Measurements from ENCODE around the gene CAMKK1. TPM values are rescaled to one million over a fixed set of nuclear protein-coding genes. Genes with fewer than 3 reads are reported as not detected.
A peak's percentile ranks its signal among the peaks of the same experiment; 100 is the strongest.

CAMKK1 gene
- total and polyA plus RNA-seq, 2 donors (not counting 1 experiment from before 2014, with no cell fraction given), result 4.5 to 35.9 TPM

DNA sequence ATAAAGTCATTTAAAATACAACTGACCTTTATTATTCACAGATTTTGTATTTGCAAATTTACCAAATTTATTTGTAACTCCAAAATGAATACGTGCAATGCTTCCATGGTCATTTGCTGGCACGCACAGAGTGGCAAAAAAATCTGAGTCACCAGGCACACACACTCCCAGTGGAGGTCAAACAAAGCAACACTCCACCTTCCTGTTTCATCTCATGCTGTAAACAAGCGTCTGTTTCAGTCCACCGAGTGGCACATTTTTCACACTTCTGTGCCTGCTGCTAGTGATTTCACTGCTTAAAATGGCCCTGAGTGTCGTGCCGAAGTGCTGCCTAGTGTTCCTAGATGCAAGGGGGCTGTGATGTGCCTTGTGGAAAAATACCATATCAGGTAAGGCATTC, 74.1 kb downstream of the CAMKK1 start:
- H3K4me2 ChIP-seq (replicated peaks; ENCODE audit: low read depth, low read length, poor library complexity, severe bottlenecking), result no peak overlapping the region
- H3K9ac ChIP-seq (ENCODE audit: low read length), result no peak overlapping the region
- peaks cover 5 to 30% of the 10 kb centered on the region in 2 donors for H3K4me1 ChIP-seq (ENCODE audit: control insufficient read depth in 2 of 2, insufficient read depth in 2 of 2, low read length in 2 of 2)
- ChIA-PET CTCF (interaction anchor here (1.2 to 4.4 kb wide), 2 partner anchors 22 to 80 kb away, joined by 3 to 54 read pairs; no protein-coding TSS in a partner anchor), POLR2A (interaction anchor here (0.5 kb wide), 1 partner anchor 22 kb away, joined by 4 read pairs; no protein-coding TSS in a partner anchor)
- Mint-ChIP-seq H3K4me3 (peak overlapping the region; percentile 53), H3K4me1 (peaks cover 26% of the 10 kb centered on the region), H3K27ac (peak overlapping the region; percentile 88), H3K9me3 (ENCODE audit: insufficient read depth) (no peaks in the 10 kb centered on the region), H3K27me3 (no peaks in the 10 kb centered on the region)
- intact Hi-C loops (cut with micrococcal nuclease), result loop anchor here (1.0 kb wide), 1 partner anchor 20 kb away; no protein-coding TSS in a partner anchor
- H3K79me2 ChIP-seq (ENCODE audit: control insufficient read depth, insufficient read depth, low read length), result no peaks in the 10 kb centered on the region
- H3K9me3 ChIP-seq (ENCODE audit: control extremely low read depth in 1 of 3, control insufficient read depth in 2 of 3, insufficient read depth in 1 of 3, low read length in 2 of 3), result peaks cover 0 to 4% (median 0%) of the 10 kb centered on the region in 3 donors
- no peak overlapping the region for H3K4me3 ChIP-seq (ENCODE audit: control extremely low read depth in 1 of 5, extremely low read depth in 1 of 5, insufficient read depth in 1 of 5, low read depth in 2 of 5, low read length in 4 of 5)
- peak; percentile 71 for ATAC-seq (ENCODE audit: low read depth)
- H2AFZ ChIP-seq (ENCODE audit: insufficient read depth, low read depth, low read length, poor library complexity, severe bottlenecking), result no peak overlapping the region
- 61% methylated on average over 6 of the region's 6 CpGs for WGBS (ENCODE audit: insufficient coverage)
- peaks cover 17 to 66% of the 10 kb centered on the region in 2 experiments for H3K36me3 ChIP-seq (replicated peaks in 1 of 2; ENCODE audit: control extremely low read depth in 1 of 2, control insufficient read depth in 1 of 2, extremely low read depth in 1 of 2, insufficient read depth in 2 of 2, low read length in 1 of 2)
- TF ChIP-seq EZH2 (IDR thresholded peaks at IDR 0.05; ENCODE audit: borderline replicate concordance, insufficient read depth, low read depth, low read length, poor library complexity, severe bottlenecking) (no peak), CTCF (IDR thresholded peaks at IDR 0.05) (no peak)
- H3K27ac ChIP-seq (ENCODE audit: low read length in 2 of 2), result no peak overlapping the region
- no peak for DNase-seq
- no peaks in the 10 kb centered on the region for H3K27me3 ChIP-seq (replicated peaks in 1 of 4; ENCODE audit: control extremely low read depth in 1 of 4, control insufficient read depth in 3 of 4, insufficient read depth in 4 of 4, low read length in 3 of 4)
- H4K20me1 ChIP-seq (ENCODE audit: control insufficient read depth, insufficient read depth, low read length, poor library complexity, severe bottlenecking), result no peaks in the 10 kb centered on the region

DNA sequence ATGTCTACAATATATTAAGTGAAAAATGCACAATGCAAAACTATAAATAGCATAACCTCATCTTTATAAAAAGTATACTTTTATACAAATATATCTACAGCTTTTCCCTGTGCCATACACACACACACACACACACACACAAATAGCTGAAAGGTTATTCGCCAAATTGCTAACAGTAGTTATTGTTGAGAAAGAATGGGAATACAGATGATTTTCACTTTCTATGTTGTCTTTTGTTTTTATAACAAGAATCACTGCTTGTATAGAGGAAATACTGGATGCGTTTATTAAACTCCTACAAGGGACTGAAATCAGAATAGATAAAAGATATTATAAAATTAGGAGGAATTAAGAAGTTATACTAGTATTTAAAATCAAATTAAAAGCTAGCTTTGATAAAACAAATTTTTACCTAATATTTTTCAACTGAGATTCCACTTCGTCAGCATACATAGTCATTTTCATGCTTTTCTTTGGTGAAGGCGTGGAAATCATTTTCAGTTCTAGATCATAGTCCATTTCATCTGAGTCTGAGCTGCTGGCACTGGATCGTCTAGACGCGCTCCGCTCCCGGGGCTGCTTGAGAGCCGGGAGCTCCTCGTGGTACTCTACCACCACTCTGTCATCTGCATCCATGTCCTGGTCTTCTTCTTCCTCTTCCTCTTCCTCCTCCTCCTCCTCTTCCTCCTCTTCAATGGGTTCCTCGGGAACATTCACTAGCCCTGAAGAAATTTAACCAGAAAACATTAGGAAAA, 74.8 kb downstream of the CAMKK1 start:
- Mint-ChIP-seq H3K4me3 (peak overlapping the region; percentile 53), H3K4me1 (peaks cover 26% of the 10 kb centered on the region), H3K9me3 (ENCODE audit: insufficient read depth) (no peaks in the 10 kb centered on the region), H3K27ac (peak overlapping the region; percentile 88), H3K27me3 (no peaks in the 10 kb centered on the region)
- Histone ChIP-seq H3K4me3 (ENCODE audit: control extremely low read depth in 1 of 5, extremely low read depth in 1 of 5, insufficient read depth in 1 of 5, low read depth in 2 of 5, low read length in 4 of 5) (no peak overlapping the region), H3K27ac (ENCODE audit: low read length in 2 of 2) (no peak overlapping the region), H3K4me2 (replicated peaks; ENCODE audit: low read depth, low read length, poor library complexity, severe bottlenecking) (no peak overlapping the region), H4K20me1 (ENCODE audit: control insufficient read depth, insufficient read depth, low read length, poor library complexity, severe bottlenecking) (no peaks in the 10 kb centered on the region), H2AFZ (ENCODE audit: insufficient read depth, low read depth, low read length, poor library complexity, severe bottlenecking) (no peak overlapping the region), H3K36me3 (replicated peaks in 1 of 2; ENCODE audit: control extremely low read depth in 1 of 2, control insufficient read depth in 1 of 2, extremely low read depth in 1 of 2, insufficient read depth in 2 of 2, low read length in 1 of 2) (peaks cover 17 to 66% of the 10 kb centered on the region in 2 experiments), H3K79me2 (ENCODE audit: control insufficient read depth, insufficient read depth, low read length) (no peaks in the 10 kb centered on the region), H3K9me3 (ENCODE audit: control extremely low read depth in 1 of 3, control insufficient read depth in 2 of 3, insufficient read depth in 1 of 3, low read length in 2 of 3) (peaks cover 0 to 4% (median 0%) of the 10 kb centered on the region in 3 donors), H3K9ac (ENCODE audit: low read length) (no peak overlapping the region), H3K4me1 (ENCODE audit: control insufficient read depth in 2 of 2, insufficient read depth in 2 of 2, low read length in 2 of 2) (peaks cover 5 to 30% of the 10 kb centered on the region in 2 donors), H3K27me3 (replicated peaks in 1 of 4; ENCODE audit: control extremely low read depth in 1 of 4, control insufficient read depth in 3 of 4, insufficient read depth in 4 of 4, low read length in 3 of 4) (no peaks in the 10 kb centered on the region)
- ATAC-seq (ENCODE audit: low read depth) (no peak), DNase-seq (no peak)
- CTCF ChIA-PET, result interaction anchor here (0.5 to 4.4 kb wide), 7 partner anchors 9 to 1437 kb away, joined by 3 to 54 read pairs (median 4); no protein-coding TSS in a partner anchor
- POLR2A ChIA-PET, result interaction anchor here (0.6 kb wide), 1 partner anchor 124 kb away, joined by 7 read pairs; no protein-coding TSS in a partner anchor
- no peak for TF ChIP-seq EZH2 (IDR thresholded peaks at IDR 0.05; ENCODE audit: borderline replicate concordance, insufficient read depth, low read depth, low read length, poor library complexity, severe bottlenecking)
- intact Hi-C loops (cut with micrococcal nuclease), result loop anchor here (1.0 kb wide), 1 partner anchor 20 kb away; no protein-coding TSS in a partner anchor
- 99% methylated on average over 9 of the region's 12 CpGs for WGBS (ENCODE audit: insufficient coverage)

All from B cell (primary cell).